ENCODE measurements around the gene PCDHGB5.
"Not testable (repeated sequence)": the region's sequence is repeated elsewhere in the genome, so short reads cannot be mapped to it uniquely, and the experiment has no call there.

PCDHGB5 gene

GRCh38 chr5:141371572-141372475 lies 25.9 kb upstream of the PCDHGB5 start:
- H3K9ac ChIP-seq (ENCODE audit: insufficient read length, low read depth), result no peak overlapping the region
- H3K4me3 ChIP-seq (ENCODE audit: insufficient read length, low read depth), result no peak overlapping the region
- no peaks in the 10 kb centered on the region for H3K4me1 ChIP-seq (ENCODE audit: insufficient read depth, insufficient read length)
- TF ChIP-seq ZNF274 (IDR thresholded peaks at IDR 0.05; ENCODE audit: low read depth, low read length) (no peak), SUZ12 (IDR thresholded peaks at IDR 0.05; ENCODE audit: extremely low read depth, insufficient read depth, insufficient read length) (no peak), YY1 (IDR thresholded peaks at IDR 0.05; ENCODE audit: insufficient read depth, insufficient read length) (no peak)
- DNase-seq (ENCODE audit: low read depth, low spot score), result no peak
- H3K36me3 ChIP-seq (ENCODE audit: insufficient read depth, insufficient read length, low read length), result no peaks in the 10 kb centered on the region
- H3K9me3 ChIP-seq (ENCODE audit: insufficient read depth, low read length), result peaks cover 17% of the 10 kb centered on the region; the same call in 1 of the 2 replicates
- H3K27me3 ChIP-seq (ENCODE audit: insufficient read depth, insufficient read length), result no peaks in the 10 kb centered on the region

DNA sequence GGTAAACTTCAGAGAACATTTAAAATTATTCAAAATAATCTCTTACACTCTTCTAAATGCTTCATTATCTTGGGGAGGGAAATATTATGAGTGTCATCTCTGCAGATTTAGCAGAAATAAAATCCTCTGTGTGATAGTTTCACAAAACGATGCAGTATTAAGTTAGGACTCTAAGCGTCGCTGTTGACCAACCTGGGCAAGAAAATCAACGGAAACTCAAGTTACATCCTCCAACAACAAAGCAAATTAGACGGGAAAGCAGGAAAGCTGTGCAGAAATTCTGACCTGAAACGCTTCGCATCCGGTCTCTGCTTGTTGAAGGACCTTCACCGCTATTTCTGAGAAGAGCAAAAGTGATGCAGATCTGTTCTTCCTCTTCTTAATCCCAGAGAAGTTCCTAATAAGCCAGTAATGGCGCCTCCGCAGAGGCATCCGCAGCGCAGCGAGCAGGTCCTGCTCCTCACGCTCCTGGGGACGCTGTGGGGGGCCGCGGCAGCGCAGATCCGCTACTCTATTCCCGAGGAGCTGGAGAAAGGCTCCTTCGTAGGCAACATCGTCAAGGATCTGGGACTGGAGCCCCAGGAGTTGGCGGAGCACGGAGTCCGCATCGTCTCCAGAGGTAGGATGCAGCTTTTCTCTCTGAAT lies 24.0 kb upstream of the PCDHGB5 start, which contains the start of gene PCDHGA6:
Gene PCDHGA6, plus strand, starts transcription at position 219 of the 645 bp plus-strand sequence. Its CDS starts 193 bp downstream, at position 412.
- Histone ChIP-seq H3K27me3 (ENCODE audit: insufficient read depth, insufficient read length) (no peaks in the 10 kb centered on the region), H3K36me3 (ENCODE audit: insufficient read depth, insufficient read length, low read length) (no peaks in the 10 kb centered on the region), H3K4me1 (ENCODE audit: insufficient read depth, insufficient read length) (no peaks in the 10 kb centered on the region), H3K9ac (ENCODE audit: insufficient read length, low read depth) (no peak within 1 kb of the TSS), H3K4me3 (ENCODE audit: insufficient read length, low read depth) (no peak within 1 kb of the TSS), H3K9me3 (ENCODE audit: insufficient read depth, low read length) (peaks cover 17% of the 10 kb centered on the region; the same call in 1 of the 2 replicates)
- TF ChIP-seq ZNF274 (IDR thresholded peaks at IDR 0.05; ENCODE audit: low read depth, low read length), result no peak
- TF ChIP-seq SUZ12 (IDR thresholded peaks at IDR 0.05; ENCODE audit: extremely low read depth, insufficient read depth, insufficient read length), result no peak
- TF ChIP-seq YY1 (IDR thresholded peaks at IDR 0.05; ENCODE audit: insufficient read depth, insufficient read length), result no peak
- DNase-seq (ENCODE audit: low read depth, low spot score), result no peak

DNA sequence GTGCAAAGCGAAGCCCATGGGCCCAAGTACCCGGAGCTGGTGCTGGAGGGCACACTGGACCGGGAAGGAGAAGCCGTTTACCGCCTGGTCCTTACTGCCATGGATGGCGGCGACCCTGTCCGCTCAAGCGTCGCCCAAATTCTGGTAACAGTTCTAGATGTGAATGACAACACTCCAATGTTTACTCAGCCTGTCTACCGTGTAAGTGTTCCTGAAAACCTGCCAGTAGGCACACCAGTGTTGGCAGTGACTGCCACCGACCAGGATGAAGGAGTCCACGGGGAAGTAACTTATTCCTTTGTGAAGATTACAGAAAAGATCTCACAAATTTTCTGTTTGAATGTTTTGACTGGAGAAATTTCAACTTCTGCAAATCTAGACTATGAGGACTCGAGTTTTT lies 23.1 kb upstream of the PCDHGB5 start:
- no peak for DNase-seq (ENCODE audit: low read depth, low spot score)
- Histone ChIP-seq H3K27me3 (ENCODE audit: insufficient read depth, insufficient read length) (no peaks in the 10 kb centered on the region), H3K9me3 (ENCODE audit: insufficient read depth, low read length) (peaks cover 17% of the 10 kb centered on the region; the same call in 1 of the 2 replicates), H3K9ac (ENCODE audit: insufficient read length, low read depth) (no peak overlapping the region), H3K36me3 (ENCODE audit: insufficient read depth, insufficient read length, low read length) (no peaks in the 10 kb centered on the region), H3K4me1 (ENCODE audit: insufficient read depth, insufficient read length) (no peaks in the 10 kb centered on the region), H3K4me3 (ENCODE audit: insufficient read length, low read depth) (no peak overlapping the region)
- TF ChIP-seq YY1 (IDR thresholded peaks at IDR 0.05; ENCODE audit: insufficient read depth, insufficient read length), result no peak
- no peak for TF ChIP-seq SUZ12 (IDR thresholded peaks at IDR 0.05; ENCODE audit: extremely low read depth, insufficient read depth, insufficient read length)
- TF ChIP-seq ZNF274 (IDR thresholded peaks at IDR 0.05; ENCODE audit: low read depth, low read length), result no peak

DNA sequence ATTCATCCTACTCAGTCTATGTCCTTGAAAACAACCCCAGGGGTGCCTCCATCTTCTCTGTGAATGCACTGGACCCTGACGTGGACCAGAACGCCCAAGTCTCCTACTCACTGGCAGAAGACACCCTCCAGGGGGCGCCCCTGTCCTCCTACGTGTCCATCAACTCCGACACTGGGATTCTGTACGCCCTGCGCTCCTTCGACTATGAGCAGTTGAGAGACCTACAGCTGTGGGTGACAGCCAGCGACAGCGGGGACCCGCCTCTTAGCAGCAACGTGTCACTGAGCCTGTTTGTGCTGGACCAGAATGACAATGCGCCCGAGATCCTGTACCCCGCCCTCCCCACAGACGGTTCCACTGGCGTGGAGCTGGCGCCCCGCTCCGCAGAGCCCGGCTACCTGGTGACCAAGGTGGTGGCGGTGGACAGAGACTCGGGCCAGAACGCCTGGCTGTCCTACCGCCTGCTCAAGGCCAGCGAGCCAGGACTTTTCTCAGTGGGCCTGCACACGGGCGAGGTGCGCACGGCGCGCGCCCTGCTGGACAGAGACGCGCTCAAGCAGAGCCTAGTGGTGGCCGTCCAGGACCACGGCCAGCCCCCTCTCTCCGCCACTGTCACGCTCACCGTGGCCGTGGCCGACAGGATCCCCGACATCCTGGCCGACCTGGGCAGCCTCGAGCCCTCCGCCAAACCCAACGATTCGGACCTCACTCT lies 22.1 kb upstream of the PCDHGB5 start:
- not testable (repeated sequence) for H3K4me1 ChIP-seq (ENCODE audit: insufficient read depth, insufficient read length); DNase-seq (ENCODE audit: low read depth, low spot score); H3K36me3 ChIP-seq (ENCODE audit: insufficient read depth, insufficient read length, low read length); H3K9ac ChIP-seq (ENCODE audit: insufficient read length, low read depth); H3K27me3 ChIP-seq (ENCODE audit: insufficient read depth, insufficient read length); H3K4me3 ChIP-seq (ENCODE audit: insufficient read length, low read depth)
- peaks cover 16% of the 10 kb centered on the region; the same call in 1 of the 2 replicates for H3K9me3 ChIP-seq (ENCODE audit: insufficient read depth, low read length)

- H3K27me3 ChIP-seq (ENCODE audit: insufficient read depth, insufficient read length), result no peaks in the 10 kb centered on the region
- no peak within 1 kb of the TSS for H3K9ac ChIP-seq (ENCODE audit: insufficient read length, low read depth)
- no peak within 1 kb of the TSS for H3K4me3 ChIP-seq (ENCODE audit: insufficient read length, low read depth)
- TF ChIP-seq ZNF274 (IDR thresholded peaks at IDR 0.05; ENCODE audit: low read depth, low read length), result no peak
- no peak for TF ChIP-seq SUZ12 (IDR thresholded peaks at IDR 0.05; ENCODE audit: extremely low read depth, insufficient read depth, insufficient read length)
- no peak for TF ChIP-seq YY1 (IDR thresholded peaks at IDR 0.05; ENCODE audit: insufficient read depth, insufficient read length)
- no peaks in the 10 kb centered on the region for H3K36me3 ChIP-seq (ENCODE audit: insufficient read depth, insufficient read length, low read length)
- no peak for DNase-seq (ENCODE audit: low read depth, low spot score)
- no peaks in the 10 kb centered on the region; the same call in 1 of the 2 replicates for H3K9me3 ChIP-seq (ENCODE audit: insufficient read depth, low read length)
- H3K4me1 ChIP-seq (ENCODE audit: insufficient read depth, insufficient read length), result no peaks in the 10 kb centered on the region
Measured at GRCh38 chr5:141382469-141383294, 15.1 kb upstream of the PCDHGB5 start, which contains the start of gene PCDHGA7. PCDHGA7 (plus strand) TSS chr5:141382742; CDS start chr5:141382900, 158 bp downstream.

DNA sequence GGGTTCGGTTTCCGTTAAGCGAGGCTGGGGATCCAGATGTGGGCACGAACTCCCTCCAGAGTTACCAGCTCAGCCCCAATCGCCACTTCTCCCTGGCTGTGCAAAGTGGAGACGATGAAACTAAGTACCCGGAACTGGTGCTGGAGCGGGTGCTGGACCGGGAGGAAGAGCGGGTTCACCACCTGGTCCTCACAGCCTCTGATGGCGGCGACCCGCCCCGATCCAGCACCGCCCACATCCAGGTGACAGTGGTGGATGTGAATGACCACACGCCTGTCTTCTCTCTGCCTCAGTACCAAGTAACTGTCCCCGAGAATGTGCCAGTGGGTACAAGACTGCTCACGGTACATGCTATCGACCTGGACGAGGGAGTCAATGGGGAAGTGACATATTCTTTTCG lies 14.4 kb upstream of the PCDHGB5 start:
- no peaks in the 10 kb centered on the region for H3K4me1 ChIP-seq (ENCODE audit: insufficient read depth, insufficient read length)
- no peaks in the 10 kb centered on the region for H3K27me3 ChIP-seq (ENCODE audit: insufficient read depth, insufficient read length)
- no peak overlapping the region for H3K9ac ChIP-seq (ENCODE audit: insufficient read length, low read depth)
- TF ChIP-seq ZNF274 (IDR thresholded peaks at IDR 0.05; ENCODE audit: low read depth, low read length) (no peak), YY1 (IDR thresholded peaks at IDR 0.05; ENCODE audit: insufficient read depth, insufficient read length) (no peak), SUZ12 (IDR thresholded peaks at IDR 0.05; ENCODE audit: extremely low read depth, insufficient read depth, insufficient read length) (no peak)
- no peaks in the 10 kb centered on the region for H3K36me3 ChIP-seq (ENCODE audit: insufficient read depth, insufficient read length, low read length)
- no peak for DNase-seq (ENCODE audit: low read depth, low spot score)
- H3K4me3 ChIP-seq (ENCODE audit: insufficient read length, low read depth), result no peak overlapping the region
- no peaks in the 10 kb centered on the region; the same call in 1 of the 2 replicates for H3K9me3 ChIP-seq (ENCODE audit: insufficient read depth, low read length)
